HCT116 (cell line): ENCODE measurements around the gene C1orf50. TPM values are rescaled to one million over a fixed set of nuclear protein-coding genes. Genes with fewer than 3 reads are reported as not detected.

ENCODE experiments used
- ATAC-seq: fragments of 200-7000 bp; cut with Tn5 transposase; 2 replicates; pipeline ENCODE4 v1.9.1; 2020; ENCODE audit warnings: mild to moderate bottlenecking, moderate library complexity
- BruUV-seq: library from RNA; stranded (reverse); fragments of 400-500 nt; replicated peaks from 2 replicates; lab custom pipeline; 2021; lab: Mats Ljungman, UMichigan
- CTCF ChIA-PET: fragments of 300-600 bp; sonication (Branson Sonifier 250); formaldehyde crosslinking; loops from one replicate; lab custom pipeline; 2021; ENCODE audit warnings: antibody characterized with exemption; lab: Charles Lee
- POLR2A ChIA-PET: fragments of 300-600, 350-600 bp; sonication (Branson Sonifier 250); formaldehyde crosslinking; loops from one replicate; lab custom pipeline; 2021; ENCODE audit warnings: antibody characterized with exemption; lab: Charles Lee
- RAD21 ChIA-PET, 2 experiments: fragments of 300-600 bp; sonication (Branson Sonifier 250); formaldehyde crosslinking; loops; one replicate each; lab custom pipeline; 2023; ENCODE audit warnings: low total read pairs in 2 of 2; ENCODE audit not compliant: uncharacterized antibody in 2 of 2, unreplicated experiment in 2 of 2, low non-redundant PET in 1 of 2; lab: Charles Lee
- DNase-seq: peaks from one replicate; pipeline ENCODE4 v3.0.0-alpha.2; 2010; ENCODE audit warnings: low read depth, low spot score
- H2AFZ ChIP-seq: fragments of 200-600 bp; shearing (Covaris generic), sonication (generic); 2 replicates; pipeline ENCODE4 v1.6.1; 2017; ENCODE audit warnings: low read depth, mixed run types, mixed read lengths, antibody characterized with exemption, low read length; ENCODE audit not compliant: poor library complexity, severe bottlenecking
- H3K27ac ChIP-seq: 2 replicates; pipeline ENCODE4 v1.5.1; 2012; ENCODE audit warnings: low read depth, low read length
- H3K27me3 ChIP-seq: fragments of 200-600 bp; sonication (generic); 2 replicates; pipeline ENCODE4 v1.6.1; 2016; ENCODE audit warnings: mixed run types, low read length, mixed read lengths; ENCODE audit not compliant: insufficient read depth
- H3K36me3 ChIP-seq, 2 experiments: fragments of 200-500 bp in 1 of 2; fragments of 200-600 bp in 1 of 2; sonication (Bioruptor generic) in 1 of 2; sonication (generic) in 1 of 2; 2 replicates each; pipeline versions ENCODE4 v1.5.1 to v1.6.1; 2014 to 2016; ENCODE audit warnings: low read length in 2 of 2, inconsistent platforms in 1 of 2, mixed read lengths in 1 of 2, mixed run types in 1 of 2; ENCODE audit not compliant: insufficient read depth in 2 of 2, control insufficient read depth in 1 of 2
- H3K4me1 ChIP-seq, 2 experiments: fragments of 200-600 bp in 1 of 2; sonication (generic) in 1 of 2; 2 replicates each; pipeline versions ENCODE4 v1.5.1 to v1.6.1; 2012 to 2017; ENCODE audit warnings: low read length in 2 of 2, inconsistent platforms in 1 of 2, mild to moderate bottlenecking in 1 of 2, mixed read lengths in 1 of 2, mixed run types in 1 of 2, moderate library complexity in 1 of 2; ENCODE audit not compliant: insufficient read depth in 2 of 2, control insufficient read depth in 1 of 2
- H3K4me2 ChIP-seq: fragments of 200-600 bp; sonication (generic); 2 replicates; pipeline ENCODE4 v1.6.1; 2017; ENCODE audit warnings: mixed run types, low read length, mixed read lengths
- H3K4me3 ChIP-seq, 2 experiments: fragments of 200-600 bp in 1 of 2; sonication (generic) in 1 of 2; replicated peaks in 1 of 2; 2 replicates each; pipeline ENCODE4 v1.5.1; 2011 to 2016; ENCODE audit warnings: low read length in 2 of 2, control low read depth in 1 of 2, low read depth in 1 of 2, mild to moderate bottlenecking in 1 of 2, mixed read lengths in 1 of 2, mixed run types in 1 of 2
- H3K79me2 ChIP-seq: fragments of 200-600 bp; sonication (generic); 2 replicates; pipeline ENCODE4 v1.6.1; 2017; ENCODE audit warnings: mild to moderate bottlenecking, mixed run types, low read length, moderate library complexity, mixed read lengths; ENCODE audit not compliant: insufficient read depth
- H3K9ac ChIP-seq: fragments of 200-600 bp; sonication (generic); 2 replicates; pipeline ENCODE4 v1.6.1; 2016; ENCODE audit warnings: low read length, mixed read lengths
- H3K9me2 ChIP-seq: fragments of 200-600 bp; sonication (generic), shearing (Covaris generic); 2 replicates; pipeline ENCODE4 v1.6.1; 2017; ENCODE audit warnings: mixed run types, mild to moderate bottlenecking, moderate library complexity; ENCODE audit not compliant: insufficient read depth
- H3K9me3 ChIP-seq, 2 experiments: fragments of 200-500 bp in 1 of 2; fragments of 200-600 bp in 1 of 2; sonication (Bioruptor generic) in 1 of 2; sonication (generic) in 1 of 2; 2 replicates each; pipeline ENCODE4 v1.6.1; 2014 to 2017; ENCODE audit warnings: low read length in 2 of 2, mixed read lengths in 2 of 2, inconsistent platforms in 1 of 2, low read depth in 1 of 2, mild to moderate bottlenecking in 1 of 2, mixed run types in 1 of 2, moderate library complexity in 1 of 2; ENCODE audit not compliant: control insufficient read depth in 1 of 2, insufficient read depth in 1 of 2
- H4K20me1 ChIP-seq: fragments of 200-600 bp; sonication (generic), shearing (Covaris generic); 2 replicates; pipeline ENCODE4 v1.6.1; 2017; ENCODE audit warnings: mixed run types, mild to moderate bottlenecking, moderate library complexity; ENCODE audit not compliant: insufficient read depth
- CBX3 ChIP-seq: IDR thresholded peaks from 2 replicates; pipeline ENCODE4 v1.6.1; 2012; ENCODE audit warnings: low read depth
- EGR1 ChIP-seq: IDR thresholded peaks from 2 replicates; pipeline ENCODE4 v1.6.1; 2012; ENCODE audit warnings: low read depth
- ELF1 ChIP-seq: IDR thresholded peaks from 2 replicates; pipeline ENCODE4 v1.6.1; 2012; ENCODE audit warnings: low read depth, borderline replicate concordance
- FOSL1 ChIP-seq: IDR thresholded peaks from 2 replicates; pipeline ENCODE4 v1.6.1; 2012; ENCODE audit warnings: low read depth
- JUND ChIP-seq: IDR thresholded peaks from 2 replicates; pipeline ENCODE4 v1.6.1; 2012
- POLR2A ChIP-seq: IDR thresholded peaks from 2 replicates; pipeline ENCODE4 v1.7.0; 2011; ENCODE audit warnings: borderline replicate concordance; ENCODE audit not compliant: insufficient read depth, insufficient read length; ENCODE audit errors: extremely low read depth
- POLR2AphosphoS5 ChIP-seq: IDR thresholded peaks from 2 replicates; pipeline ENCODE4 v1.6.1; 2011; ENCODE audit warnings: mild to moderate bottlenecking, low read depth, low read length, moderate library complexity
- SP1 ChIP-seq: IDR thresholded peaks from 2 replicates; pipeline ENCODE4 v1.6.1; 2012; ENCODE audit warnings: low read depth
- TCF7L2 ChIP-seq: IDR thresholded peaks from 2 replicates; pipeline ENCODE4 v1.7.0; 2011; ENCODE audit warnings: borderline replicate concordance, inconsistent platforms; ENCODE audit not compliant: insufficient read depth, insufficient read length; ENCODE audit errors: extremely low read depth
- ZFX ChIP-seq: fragments of 450-650 bp; IDR thresholded peaks from 2 replicates; pipeline ENCODE4 v1.6.1; 2017
- intact Hi-C: fragments of 100-400 bp; cut with micrococcal nuclease; formaldehyde crosslinking; loops from 2 replicates; pipeline ENCODE4 v1.10.0; 2022
- total RNA-seq: library from RNA; stranded (reverse); gene quantifications from one replicate; pipeline ENCODE4 v1.2.1, GENCODE V29; 2021; ENCODE audit not compliant: unreplicated experiment
- TF ChIP-seq, protein P1 (sequence below): IDR thresholded peaks from 2 replicates; pipeline ENCODE4 v1.6.1; 2012; ENCODE audit warnings: low read depth
- TF ChIP-seq, protein P2 (sequence below): IDR thresholded peaks from 2 replicates; pipeline ENCODE4 v1.6.1; 2012

The C1orf50 gene
- total RNA-seq, 1 experiment from 2014 or later, result 5.8 TPM

DNA sequence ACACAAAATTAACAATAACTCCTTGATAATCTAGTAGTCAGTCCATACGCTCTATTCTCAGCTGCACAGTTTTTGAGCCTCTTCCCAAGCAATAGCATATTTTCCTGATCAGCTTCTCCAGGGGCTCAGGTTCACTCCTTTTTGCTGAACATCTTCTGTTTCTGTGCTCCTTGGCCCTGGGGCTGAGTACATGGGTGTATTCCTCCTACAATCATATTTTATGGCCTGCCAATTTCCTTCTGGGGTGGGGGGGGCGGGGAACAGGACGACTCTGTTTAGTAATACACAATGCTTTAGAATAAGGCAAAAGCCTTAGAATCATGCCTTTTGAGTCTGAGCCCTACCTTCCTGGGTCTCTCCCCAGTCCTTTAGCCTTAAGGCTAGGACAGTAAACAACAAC lies 35.5 kb upstream of the C1orf50 start:
- Histone ChIP-seq H3K4me3 (no peak overlapping the region), H3K79me2 (no peaks in the 10 kb centered on the region), H3K4me2 (no peak overlapping the region), H4K20me1 (no peaks in the 10 kb centered on the region), H3K36me3 (no peaks in the 10 kb centered on the region), H3K9ac (no peak overlapping the region), H3K9me2 (no peaks in the 10 kb centered on the region), H3K27ac (no peak overlapping the region), H3K27me3 (no peaks in the 10 kb centered on the region), H3K4me1 (peaks cover 4 to 12% of the 10 kb centered on the region in 2 experiments), H2AFZ (no peak overlapping the region), H3K9me3 (no peaks in the 10 kb centered on the region)
- TF ChIP-seq POLR2AphosphoS5 (no peak), ELF1 (no peak), EGR1 (no peak), SP1 (no peak), FOSL1 (no peak), POLR2A (no peak), TCF7L2 (no peak), CBX3 (no peak), JUND (no peak), ZFX (no peak)
- TF ChIP-seq, protein P1, sequence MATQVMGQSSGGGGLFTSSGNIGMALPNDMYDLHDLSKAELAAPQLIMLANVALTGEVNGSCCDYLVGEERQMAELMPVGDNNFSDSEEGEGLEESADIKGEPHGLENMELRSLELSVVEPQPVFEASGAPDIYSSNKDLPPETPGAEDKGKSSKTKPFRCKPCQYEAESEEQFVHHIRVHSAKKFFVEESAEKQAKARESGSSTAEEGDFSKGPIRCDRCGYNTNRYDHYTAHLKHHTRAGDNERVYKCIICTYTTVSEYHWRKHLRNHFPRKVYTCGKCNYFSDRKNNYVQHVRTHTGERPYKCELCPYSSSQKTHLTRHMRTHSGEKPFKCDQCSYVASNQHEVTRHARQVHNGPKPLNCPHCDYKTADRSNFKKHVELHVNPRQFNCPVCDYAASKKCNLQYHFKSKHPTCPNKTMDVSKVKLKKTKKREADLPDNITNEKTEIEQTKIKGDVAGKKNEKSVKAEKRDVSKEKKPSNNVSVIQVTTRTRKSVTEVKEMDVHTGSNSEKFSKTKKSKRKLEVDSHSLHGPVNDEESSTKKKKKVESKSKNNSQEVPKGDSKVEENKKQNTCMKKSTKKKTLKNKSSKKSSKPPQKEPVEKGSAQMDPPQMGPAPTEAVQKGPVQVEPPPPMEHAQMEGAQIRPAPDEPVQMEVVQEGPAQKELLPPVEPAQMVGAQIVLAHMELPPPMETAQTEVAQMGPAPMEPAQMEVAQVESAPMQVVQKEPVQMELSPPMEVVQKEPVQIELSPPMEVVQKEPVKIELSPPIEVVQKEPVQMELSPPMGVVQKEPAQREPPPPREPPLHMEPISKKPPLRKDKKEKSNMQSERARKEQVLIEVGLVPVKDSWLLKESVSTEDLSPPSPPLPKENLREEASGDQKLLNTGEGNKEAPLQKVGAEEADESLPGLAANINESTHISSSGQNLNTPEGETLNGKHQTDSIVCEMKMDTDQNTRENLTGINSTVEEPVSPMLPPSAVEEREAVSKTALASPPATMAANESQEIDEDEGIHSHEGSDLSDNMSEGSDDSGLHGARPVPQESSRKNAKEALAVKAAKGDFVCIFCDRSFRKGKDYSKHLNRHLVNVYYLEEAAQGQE, result no peak
- TF ChIP-seq, protein P2, sequence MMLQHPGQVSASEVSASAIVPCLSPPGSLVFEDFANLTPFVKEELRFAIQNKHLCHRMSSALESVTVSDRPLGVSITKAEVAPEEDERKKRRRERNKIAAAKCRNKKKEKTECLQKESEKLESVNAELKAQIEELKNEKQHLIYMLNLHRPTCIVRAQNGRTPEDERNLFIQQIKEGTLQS, result no peak
- no TSS peak for BruUV-seq
- RAD21 ChIA-PET, result no interaction called here
- intact Hi-C loops, result loop anchor here (2.0 to 10.0 kb wide), 4 partner anchors 153 to 585 kb away; no protein-coding TSS in a partner anchor
- CTCF ChIA-PET, result interaction anchor here (0.6 to 2.4 kb wide), 2 partner anchors 14 to 154 kb away, joined by 3 to 15 read pairs; no protein-coding TSS in a partner anchor
- ATAC-seq (no peak), DNase-seq (no peak)
- POLR2A ChIA-PET, result no interaction called here
